ENCODE results near the gene SFT2D1.

Gene SFT2D1

DNA sequence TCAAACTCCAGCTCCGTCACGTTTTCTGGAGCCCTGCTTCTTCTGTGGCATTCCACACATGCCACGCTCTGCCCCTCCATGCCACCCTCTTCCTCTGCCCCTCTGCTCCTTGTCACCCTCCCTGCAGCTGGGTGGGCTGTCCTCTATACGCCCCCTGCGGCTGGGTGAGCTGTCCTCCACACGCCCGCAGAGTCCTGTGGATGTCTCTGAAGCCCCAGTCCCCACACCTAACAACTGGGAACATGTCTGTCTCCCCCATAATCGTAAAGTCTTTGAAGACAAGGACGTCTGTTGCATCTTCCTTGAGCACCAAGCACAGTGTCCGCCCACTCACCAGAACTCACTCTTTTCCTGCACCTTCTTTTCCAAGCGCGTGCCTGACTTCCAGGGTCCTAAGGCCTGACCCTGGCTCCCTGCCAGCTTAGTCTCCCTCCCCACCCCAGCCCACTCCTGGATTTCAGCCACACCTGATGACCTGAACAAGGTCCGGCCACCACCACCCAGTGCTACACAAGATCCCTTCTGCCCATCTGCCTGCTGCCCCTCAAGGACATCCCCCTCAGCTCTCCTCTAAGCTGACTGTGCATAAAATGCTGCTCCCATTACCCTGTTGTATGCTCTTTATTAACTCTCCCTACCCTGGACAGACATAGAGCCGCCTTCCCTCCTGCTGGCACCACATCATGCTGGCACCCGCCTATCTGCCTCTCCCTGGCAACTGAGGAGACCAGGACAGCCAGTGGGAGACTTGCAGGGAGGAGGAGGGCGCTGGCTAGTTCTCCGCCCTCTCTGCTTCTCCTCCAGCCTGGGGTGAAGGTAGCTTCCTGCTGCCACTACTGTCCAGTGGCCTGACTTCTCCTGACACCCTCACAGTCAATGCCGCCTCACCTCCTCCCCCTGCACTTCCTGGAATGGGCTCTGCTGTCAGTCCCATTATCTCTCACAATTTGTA is 23.4 kb downstream of the SFT2D1 start:
- Histone ChIP-seq H3F3A (ENCODE audit: low read depth) (no peaks in the 10 kb centered on the region), H3K36me3 (ENCODE audit: insufficient read depth, low read length) (peaks cover 38% of the 10 kb centered on the region), H2AFZ (ENCODE audit: low read length) (no peak overlapping the region), H3K27me3 (ENCODE audit: insufficient read depth, low read length, poor library complexity, severe bottlenecking) (no peaks in the 10 kb centered on the region), H3K9ac (ENCODE audit: low read depth, low read length, poor library complexity, severe bottlenecking) (no peak overlapping the region), H3K79me2 (ENCODE audit: insufficient read depth, low read length) (no peaks in the 10 kb centered on the region), H4K20me1 (ENCODE audit: insufficient read depth, low read length, poor library complexity, severe bottlenecking) (no peaks in the 10 kb centered on the region), H3K4me1 (ENCODE audit: insufficient read depth, low read length, poor library complexity, severe bottlenecking) (no peaks in the 10 kb centered on the region), H3K9me2 (replicated peaks; ENCODE audit: low read depth, low read length) (no peaks in the 10 kb centered on the region), H3K9me3 (ENCODE audit: insufficient read depth, low read depth, low read length) (no peaks in the 10 kb centered on the region), H3K4me2 (ENCODE audit: low read depth, low read length, poor library complexity, severe bottlenecking) (no peak overlapping the region), H3K4me3 (ENCODE audit: low read length, poor library complexity, severe bottlenecking) (no peak overlapping the region)
- no peak for TF ChIP-seq EZH2phosphoT487 (IDR thresholded peaks at IDR 0.05; ENCODE audit: borderline replicate concordance)
- TF ChIP-seq, protein P1, sequence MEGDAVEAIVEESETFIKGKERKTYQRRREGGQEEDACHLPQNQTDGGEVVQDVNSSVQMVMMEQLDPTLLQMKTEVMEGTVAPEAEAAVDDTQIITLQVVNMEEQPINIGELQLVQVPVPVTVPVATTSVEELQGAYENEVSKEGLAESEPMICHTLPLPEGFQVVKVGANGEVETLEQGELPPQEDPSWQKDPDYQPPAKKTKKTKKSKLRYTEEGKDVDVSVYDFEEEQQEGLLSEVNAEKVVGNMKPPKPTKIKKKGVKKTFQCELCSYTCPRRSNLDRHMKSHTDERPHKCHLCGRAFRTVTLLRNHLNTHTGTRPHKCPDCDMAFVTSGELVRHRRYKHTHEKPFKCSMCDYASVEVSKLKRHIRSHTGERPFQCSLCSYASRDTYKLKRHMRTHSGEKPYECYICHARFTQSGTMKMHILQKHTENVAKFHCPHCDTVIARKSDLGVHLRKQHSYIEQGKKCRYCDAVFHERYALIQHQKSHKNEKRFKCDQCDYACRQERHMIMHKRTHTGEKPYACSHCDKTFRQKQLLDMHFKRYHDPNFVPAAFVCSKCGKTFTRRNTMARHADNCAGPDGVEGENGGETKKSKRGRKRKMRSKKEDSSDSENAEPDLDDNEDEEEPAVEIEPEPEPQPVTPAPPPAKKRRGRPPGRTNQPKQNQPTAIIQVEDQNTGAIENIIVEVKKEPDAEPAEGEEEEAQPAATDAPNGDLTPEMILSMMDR (conservative IDR thresholded peaks at IDR 0.05; ENCODE audit: low read length): no peak

DNA sequence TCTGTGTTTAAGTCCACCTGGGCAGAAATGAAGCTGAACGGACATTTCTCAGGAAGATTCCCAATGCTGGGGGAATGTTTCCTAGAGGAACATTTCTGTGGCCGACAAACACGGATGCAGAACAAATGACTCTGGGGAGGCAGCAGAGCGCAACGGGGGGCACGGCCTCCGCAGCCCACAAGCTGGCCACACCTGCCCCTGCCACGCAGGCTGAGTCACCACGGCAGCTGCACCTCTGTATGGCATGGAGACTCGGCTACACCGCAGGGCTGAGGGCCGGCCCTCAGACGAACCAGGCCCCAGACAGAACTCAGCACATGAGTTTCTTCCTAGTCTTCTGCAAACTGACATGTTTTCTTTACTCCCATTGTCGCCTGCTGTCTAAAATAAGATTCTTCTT is 24.1 kb downstream of the SFT2D1 start:
- Histone ChIP-seq H3K4me2 (ENCODE audit: low read depth, low read length, poor library complexity, severe bottlenecking) (no peak overlapping the region), H3K27me3 (ENCODE audit: insufficient read depth, low read length, poor library complexity, severe bottlenecking) (no peaks in the 10 kb centered on the region), H3K4me3 (ENCODE audit: low read length, poor library complexity, severe bottlenecking) (no peak overlapping the region), H3K36me3 (ENCODE audit: insufficient read depth, low read length) (peaks cover 32% of the 10 kb centered on the region), H3K9me2 (replicated peaks; ENCODE audit: low read depth, low read length) (no peaks in the 10 kb centered on the region), H4K20me1 (ENCODE audit: insufficient read depth, low read length, poor library complexity, severe bottlenecking) (no peaks in the 10 kb centered on the region), H3F3A (ENCODE audit: low read depth) (no peaks in the 10 kb centered on the region), H2AFZ (ENCODE audit: low read length) (no peak overlapping the region), H3K9ac (ENCODE audit: low read depth, low read length, poor library complexity, severe bottlenecking) (no peak overlapping the region), H3K9me3 (ENCODE audit: insufficient read depth, low read depth, low read length) (no peaks in the 10 kb centered on the region), H3K79me2 (ENCODE audit: insufficient read depth, low read length) (no peaks in the 10 kb centered on the region), H3K4me1 (ENCODE audit: insufficient read depth, low read length, poor library complexity, severe bottlenecking) (no peaks in the 10 kb centered on the region)
- TF ChIP-seq EZH2phosphoT487 (IDR thresholded peaks at IDR 0.05; ENCODE audit: borderline replicate concordance): no peak
- TF ChIP-seq, protein P1 (conservative IDR thresholded peaks at IDR 0.05; ENCODE audit: low read length): no peak

DNA sequence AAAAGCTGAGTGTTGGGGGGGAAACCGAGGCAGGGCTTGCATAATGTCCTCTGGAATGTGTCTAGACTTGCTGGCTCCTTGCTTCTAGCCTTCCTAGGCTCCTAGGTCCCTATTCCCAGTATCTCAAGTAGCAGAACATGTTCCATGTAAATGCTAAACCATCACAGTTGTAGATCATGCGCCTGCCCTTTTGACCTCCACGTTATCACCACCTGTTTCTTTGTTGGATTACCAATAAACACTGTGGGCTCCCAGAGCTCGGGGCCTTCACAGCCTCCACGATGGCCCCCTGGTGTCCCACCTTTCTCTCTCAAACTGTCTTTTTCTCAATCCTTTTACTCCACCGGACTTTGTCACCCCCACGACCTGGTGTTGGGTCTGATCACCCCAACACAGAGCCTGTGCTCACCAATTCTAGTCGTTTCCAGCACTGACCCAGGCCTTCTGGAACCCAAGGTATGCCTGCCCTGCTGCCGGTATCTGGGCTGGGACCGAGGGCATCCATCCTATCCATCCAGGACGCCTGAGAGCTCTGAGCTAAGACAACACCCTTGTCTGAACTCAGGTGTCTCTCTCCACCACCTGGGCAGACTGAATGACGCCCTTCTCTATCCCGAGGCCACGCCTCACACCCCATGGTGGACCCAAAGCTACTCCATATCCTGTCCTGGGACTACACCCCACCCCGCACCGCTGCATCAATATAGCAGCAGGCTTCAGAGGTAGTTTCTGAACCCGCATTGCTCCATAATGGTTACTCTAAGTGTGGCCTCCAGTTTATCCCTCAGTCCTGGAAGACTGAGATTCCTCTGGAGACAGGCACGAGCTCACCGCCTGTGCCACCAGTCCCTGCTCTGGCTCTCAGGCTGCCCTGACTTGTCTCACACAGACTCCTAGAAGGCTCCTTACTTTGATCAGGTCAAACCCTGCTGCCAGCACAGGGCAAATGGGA is 24.8 kb downstream of the SFT2D1 start:
- H3K79me2 ChIP-seq (ENCODE audit: insufficient read depth, low read length): no peaks in the 10 kb centered on the region
- H3F3A ChIP-seq (ENCODE audit: low read depth): no peaks in the 10 kb centered on the region

More for the DNA sequence above, 24.8 kb downstream of the SFT2D1 start:
- Histone ChIP-seq H3K4me3 (ENCODE audit: low read length, poor library complexity, severe bottlenecking) (no peak overlapping the region), H3K4me1 (ENCODE audit: insufficient read depth, low read length, poor library complexity, severe bottlenecking) (no peaks in the 10 kb centered on the region), H4K20me1 (ENCODE audit: insufficient read depth, low read length, poor library complexity, severe bottlenecking) (no peaks in the 10 kb centered on the region), H3K36me3 (ENCODE audit: insufficient read depth, low read length) (peaks cover 25% of the 10 kb centered on the region), H2AFZ (ENCODE audit: low read length) (no peak overlapping the region), H3K27me3 (ENCODE audit: insufficient read depth, low read length, poor library complexity, severe bottlenecking) (no peaks in the 10 kb centered on the region), H3K4me2 (ENCODE audit: low read depth, low read length, poor library complexity, severe bottlenecking) (no peak overlapping the region), H3K9me3 (ENCODE audit: insufficient read depth, low read depth, low read length) (no peaks in the 10 kb centered on the region), H3K9ac (ENCODE audit: low read depth, low read length, poor library complexity, severe bottlenecking) (no peak overlapping the region), H3K9me2 (replicated peaks; ENCODE audit: low read depth, low read length) (no peaks in the 10 kb centered on the region)
- TF ChIP-seq EZH2phosphoT487 (IDR thresholded peaks at IDR 0.05; ENCODE audit: borderline replicate concordance): no peak
- TF ChIP-seq, protein P1 (conservative IDR thresholded peaks at IDR 0.05; ENCODE audit: low read length): no peak
